ENCODE measurements around the gene MIEN1. TPM values are rescaled to one million over a fixed set of nuclear protein-coding genes. Genes with fewer than 3 reads are reported as not detected.

MIEN1 gene
- total RNA-seq: 13.0 and 14.7 TPM in 2 replicates

GRCh38 chr17:39730095-39730921, at the start of gene MIEN1:
MIEN1 (minus strand) TSS chr17:39730532; CDS start chr17:39730495, 37 bp downstream.

DNA sequence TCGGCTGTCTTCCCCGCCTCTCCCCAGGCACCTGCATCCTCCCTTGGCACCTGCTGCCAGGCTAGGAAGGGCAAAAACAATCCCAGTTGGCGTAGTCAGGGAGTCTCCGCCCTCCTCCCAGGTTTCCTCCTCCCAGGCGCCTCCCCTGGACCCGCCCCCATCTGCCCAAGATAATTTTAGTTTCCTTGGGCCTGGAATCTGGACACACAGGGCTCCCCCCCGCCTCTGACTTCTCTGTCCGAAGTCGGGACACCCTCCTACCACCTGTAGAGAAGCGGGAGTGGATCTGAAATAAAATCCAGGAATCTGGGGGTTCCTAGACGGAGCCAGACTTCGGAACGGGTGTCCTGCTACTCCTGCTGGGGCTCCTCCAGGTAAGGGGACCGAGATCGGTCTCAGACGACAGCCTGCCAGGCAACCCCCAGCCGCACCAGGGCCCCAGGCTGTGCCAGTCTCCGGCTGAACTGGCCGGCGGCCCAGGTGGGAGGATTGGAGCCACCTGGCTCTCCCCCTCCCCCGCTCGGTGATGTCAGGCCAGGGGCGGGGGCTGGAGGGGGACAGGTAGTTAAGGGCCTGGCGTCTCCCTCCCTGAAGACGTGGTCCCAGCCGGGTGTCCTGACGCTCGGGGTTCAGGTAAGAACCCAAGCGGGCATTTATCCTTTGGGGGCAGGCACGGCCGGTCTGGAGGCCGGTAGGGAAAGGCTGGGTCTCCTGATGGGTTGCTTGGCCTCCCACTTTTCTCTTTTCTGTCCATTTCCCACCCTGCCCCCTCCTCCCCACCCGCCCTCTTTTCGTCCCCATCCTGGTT, 7.6 kb upstream of the MIEN1 start, which contains the start of gene GRB7:
Gene GRB7 (plus strand): TSS at position 179 of the 808 bp plus-strand sequence. CDS start 4,364 bp downstream, outside the sequence.

GRCh38 chr17:39699818-39700147, 30.5 kb downstream of the MIEN1 start, which contains the start of gene ERBB2:
ERBB2 (plus strand) TSS chr17:39700064; CDS start chr17:39700239, 175 bp downstream.

DNA sequence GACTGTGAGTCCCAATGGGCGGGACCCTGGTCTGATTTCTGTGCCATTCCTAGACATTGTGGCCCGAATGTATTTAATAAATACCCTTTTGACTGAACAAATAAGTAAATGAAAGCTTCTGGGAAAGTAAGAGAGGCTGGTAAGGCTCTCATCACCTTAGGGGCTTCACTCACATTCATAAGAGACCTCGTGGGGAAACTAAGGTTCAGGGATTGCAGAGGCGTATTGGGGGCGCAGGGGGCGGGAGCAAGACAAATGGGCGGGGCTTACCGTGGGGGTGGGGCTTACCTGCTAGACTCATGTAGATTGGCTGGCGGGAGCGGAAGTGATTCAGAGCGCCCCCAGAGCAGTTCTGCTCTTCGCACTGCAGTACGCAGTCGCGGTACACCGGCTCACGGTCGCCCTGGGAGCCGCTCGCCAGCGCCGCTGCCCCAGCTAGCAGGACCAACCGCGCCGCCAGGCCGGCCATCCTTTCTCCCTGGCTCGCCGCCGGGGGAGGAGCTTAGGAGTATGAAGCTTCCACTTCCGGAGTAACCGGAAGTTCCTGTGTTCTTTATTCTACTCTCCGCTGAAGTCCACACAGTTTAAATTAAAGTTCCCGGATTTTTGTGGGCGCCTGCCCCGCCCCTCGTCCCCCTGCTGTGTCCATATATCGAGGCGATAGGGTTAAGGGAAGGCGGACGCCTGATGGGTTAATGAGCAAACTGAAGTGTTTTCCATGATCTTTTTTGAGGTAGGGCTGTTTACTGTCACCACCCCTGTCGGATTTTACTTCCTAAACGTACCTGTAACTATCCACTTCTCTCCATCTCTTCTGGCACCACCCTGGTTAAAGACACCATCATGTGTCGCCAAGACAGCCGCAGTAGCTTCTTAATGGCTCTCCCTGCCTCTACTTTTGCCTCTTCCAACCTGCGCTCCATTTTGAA, 42.5 kb downstream of the MIEN1 start, which contains the start of gene PGAP3:
Gene PGAP3 (minus strand): TSS at position 512 of the 929 bp plus-strand sequence. CDS start 43 bp downstream, at position 469.

Other genes with a start within 250 kb of the MIEN1 start
- not detected in 2 replicates for gene NEUROD2, start 122.6 kb downstream of the MIEN1 start, total RNA-seq
- gene PPP1R1B, start 103.6 kb downstream of the MIEN1 start, total RNA-seq: under 0.01 and 0.43 TPM in 2 replicates
- 28.7 and 35.8 TPM in 2 replicates for gene STARD3, start 93.4 kb downstream of the MIEN1 start, total RNA-seq
- 0.21 TPM in 1 of 2 replicates, not detected in the other for gene TCAP, start 65.2 kb downstream of the MIEN1 start, total RNA-seq
- gene PNMT, start 62.1 kb downstream of the MIEN1 start, total RNA-seq: not detected in 2 replicates
- gene PGAP3, start 42.5 kb downstream of the MIEN1 start, total RNA-seq: 9.6 and 11.5 TPM in 2 replicates
- 36.6 and 51.4 TPM in 2 replicates for gene ERBB2, start 30.5 kb downstream of the MIEN1 start, total RNA-seq
- gene GRB7, start 7.4 kb upstream of the MIEN1 start, total RNA-seq: 8.3 and 19.0 TPM in 2 replicates
- gene IKZF3, start 133.8 kb upstream of the MIEN1 start, total RNA-seq: under 0.01 TPM in 1 of 2 replicates, not detected in the other
- not detected in 2 replicates for gene ZPBP2, start 137.7 kb upstream of the MIEN1 start, total RNA-seq
- 2.4 and 2.8 TPM in 2 replicates for gene GSDMB, start 188.1 kb upstream of the MIEN1 start, total RNA-seq
- 40.1 and 44.1 TPM in 2 replicates for gene ORMDL3, start 197.1 kb upstream of the MIEN1 start, total RNA-seq
- gene LRRC3C, start 197.2 kb upstream of the MIEN1 start, total RNA-seq: not detected in 2 replicates
- gene GSDMA, start 232.5 kb upstream of the MIEN1 start, total RNA-seq: 0.72 TPM in 1 of 2 replicates, not detected in the other

Data from tracheal epithelial cell (primary cell).